Activated CD8-positive, alpha-beta memory T cell treated with anti-CD3 and anti-CD28 coated beads, Interleukin-2, amount 10 ng/mL, durations not matched to agents 7 days and 5 days (primary cell): ENCODE measurements around the gene TMEM184B. TPM values are rescaled to one million over a fixed set of nuclear protein-coding genes. Genes with fewer than 3 reads are reported as not detected.

ENCODE experiments used
- ATAC-seq: fragments of 150-1000 bp; cut with Tn5 transposase; one replicate; pipeline ENCODE4 v1.10.0; 2021; ENCODE audit warnings: moderate library complexity
- CTCF ChIA-PET: fragments of 350-600 bp; sonication (Branson Sonifier 250); formaldehyde crosslinking; loops from one replicate; lab custom pipeline; 2021; ENCODE audit warnings: antibody characterized with exemption; lab: Charles Lee
- DNase-seq: peaks from one replicate; pipeline ENCODE4 v3.0.0-alpha.2; 2020
- H3K27ac Mint-ChIP-seq: one replicate; pipeline ENCODE4 v1.8.0; 2021; ENCODE audit warnings: mild to moderate bottlenecking, mixed read lengths
- H3K27me3 Mint-ChIP-seq: one replicate; pipeline ENCODE4 v1.8.0; 2021; ENCODE audit warnings: mixed read lengths
- H3K36me3 Mint-ChIP-seq: one replicate; pipeline ENCODE4 v1.8.0; 2021; ENCODE audit warnings: mild to moderate bottlenecking, mixed read lengths
- H3K4me1 Mint-ChIP-seq: one replicate; pipeline ENCODE4 v1.8.0; 2021; ENCODE audit warnings: mixed read lengths
- H3K4me3 Mint-ChIP-seq: one replicate; pipeline ENCODE4 v1.8.0; 2021; ENCODE audit warnings: mild to moderate bottlenecking, moderate library complexity, mixed read lengths
- H3K9me3 Mint-ChIP-seq: one replicate; pipeline ENCODE4 v1.8.0; 2022; ENCODE audit warnings: low read depth, mixed read lengths
- total RNA-seq, 2 experiments: library from RNA; stranded (reverse); gene quantifications; one replicate each; pipeline ENCODE4 v1.2.3, GENCODE V29; 2021

Gene TMEM184B
- 10 to 100 TPM; 29.8 to 35.5 TPM for total RNA-seq

DNA sequence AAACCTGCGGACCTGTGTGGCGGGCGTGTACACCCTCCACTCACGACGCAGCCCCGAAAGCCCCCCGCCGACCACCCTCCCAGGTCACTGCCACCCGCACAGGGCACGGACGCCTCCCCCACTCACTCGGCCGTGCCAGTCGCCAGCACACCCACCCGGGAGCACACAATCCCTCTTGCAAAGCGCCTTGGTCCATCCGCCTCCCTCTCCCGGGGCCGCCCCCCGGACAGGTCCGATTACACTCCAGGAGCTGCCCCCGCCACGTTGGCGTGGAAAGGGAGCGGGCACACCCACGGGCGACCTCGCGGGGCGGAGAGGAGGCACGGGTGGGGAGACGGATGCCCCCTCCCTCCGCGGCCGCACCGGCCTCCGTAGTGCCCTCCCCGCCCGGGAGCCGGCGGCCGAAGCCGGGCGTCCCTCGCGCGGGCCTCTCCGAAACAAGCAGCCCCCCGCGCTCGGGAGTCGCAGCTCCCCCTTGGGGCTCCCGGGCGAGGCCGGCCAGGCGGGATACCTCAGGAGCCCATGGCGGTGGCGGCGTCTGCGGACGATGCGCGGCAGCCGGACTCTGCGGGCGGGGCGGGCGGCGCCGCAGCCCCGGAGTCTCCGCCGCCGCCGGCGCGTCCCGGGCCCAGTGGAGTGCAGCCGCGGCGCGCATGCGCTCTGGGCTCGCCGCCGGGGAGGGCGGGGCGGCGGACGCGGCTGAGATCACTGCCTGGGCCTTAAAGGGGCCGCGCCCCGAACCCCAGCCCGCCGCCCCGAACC lies at the start of gene TMEM184B:
Gene TMEM184B (minus strand): TSS at position 638 of the 762 bp plus-strand sequence. CDS start 25,049 bp downstream, outside the sequence.
- CTCF ChIA-PET, result interaction anchor here (1.0 to 1.6 kb wide), 2 partner anchors 26 to 173 kb away, joined by 3 to 6 read pairs; no protein-coding TSS in a partner anchor
- ATAC-seq (peak; percentile 99), DNase-seq (peak; percentile 81)
- peak within 1 kb of the TSS; percentile 86 for H3K27ac Mint-ChIP-seq
- peaks cover 1% of the 10 kb centered on the region for H3K36me3 Mint-ChIP-seq
- no peaks in the 10 kb centered on the region for H3K9me3 Mint-ChIP-seq
- no peaks in the 10 kb centered on the region for H3K27me3 Mint-ChIP-seq
- peaks cover 40% of the 10 kb centered on the region for H3K4me1 Mint-ChIP-seq
- peak within 1 kb of the TSS; percentile 80 for H3K4me3 Mint-ChIP-seq

DNA sequence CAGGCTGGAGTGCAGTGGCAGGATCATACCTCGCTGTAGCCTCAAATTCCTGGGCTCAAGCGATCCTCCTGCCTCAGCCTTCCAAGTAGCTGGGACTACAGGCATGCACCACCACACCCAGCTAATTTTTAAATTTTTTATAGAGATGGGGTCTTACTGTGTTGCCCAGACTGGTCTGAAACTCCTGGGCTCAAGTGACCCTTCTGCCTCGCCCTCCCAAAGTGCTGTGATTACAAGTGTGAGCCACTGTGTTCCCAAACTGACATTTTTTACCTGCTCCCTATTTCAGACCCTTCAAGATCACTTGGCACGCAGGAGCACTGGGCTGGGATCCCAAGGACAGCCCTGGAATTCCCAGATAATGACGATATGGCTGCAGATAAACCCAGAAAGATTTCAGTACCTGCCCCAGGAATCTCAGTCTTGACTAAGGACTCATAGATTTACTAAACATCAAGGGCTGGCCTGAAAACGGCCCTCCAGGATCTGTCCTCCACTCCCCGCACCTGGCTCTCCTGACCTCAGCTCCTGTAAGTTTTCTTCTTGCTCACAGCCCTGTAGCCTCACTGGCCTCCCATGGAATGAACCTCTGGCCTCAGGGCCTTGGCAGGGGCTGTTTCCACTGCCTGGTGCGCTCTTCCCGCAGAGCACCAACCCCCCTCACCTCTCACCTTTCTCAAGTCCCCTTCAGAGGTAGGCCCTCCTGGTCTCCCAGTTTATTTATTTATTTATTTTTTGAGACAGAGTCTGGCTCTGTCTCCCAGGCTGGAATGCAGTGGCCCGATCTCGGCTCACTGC lies 48.0 kb upstream of the TMEM184B start:
- peaks cover 14% of the 10 kb centered on the region for H3K4me1 Mint-ChIP-seq
- H3K9me3 Mint-ChIP-seq, result no peaks in the 10 kb centered on the region
- ATAC-seq (no peak), DNase-seq (no peak)
- H3K27me3 Mint-ChIP-seq, result no peaks in the 10 kb centered on the region
- no peak overlapping the region for H3K27ac Mint-ChIP-seq
- no peaks in the 10 kb centered on the region for H3K36me3 Mint-ChIP-seq
- no peak overlapping the region for H3K4me3 Mint-ChIP-seq
- CTCF ChIA-PET, result interaction anchor here (0.9 kb wide), 1 partner anchor 12 kb away, joined by 4 read pairs; no protein-coding TSS in a partner anchor

DNA sequence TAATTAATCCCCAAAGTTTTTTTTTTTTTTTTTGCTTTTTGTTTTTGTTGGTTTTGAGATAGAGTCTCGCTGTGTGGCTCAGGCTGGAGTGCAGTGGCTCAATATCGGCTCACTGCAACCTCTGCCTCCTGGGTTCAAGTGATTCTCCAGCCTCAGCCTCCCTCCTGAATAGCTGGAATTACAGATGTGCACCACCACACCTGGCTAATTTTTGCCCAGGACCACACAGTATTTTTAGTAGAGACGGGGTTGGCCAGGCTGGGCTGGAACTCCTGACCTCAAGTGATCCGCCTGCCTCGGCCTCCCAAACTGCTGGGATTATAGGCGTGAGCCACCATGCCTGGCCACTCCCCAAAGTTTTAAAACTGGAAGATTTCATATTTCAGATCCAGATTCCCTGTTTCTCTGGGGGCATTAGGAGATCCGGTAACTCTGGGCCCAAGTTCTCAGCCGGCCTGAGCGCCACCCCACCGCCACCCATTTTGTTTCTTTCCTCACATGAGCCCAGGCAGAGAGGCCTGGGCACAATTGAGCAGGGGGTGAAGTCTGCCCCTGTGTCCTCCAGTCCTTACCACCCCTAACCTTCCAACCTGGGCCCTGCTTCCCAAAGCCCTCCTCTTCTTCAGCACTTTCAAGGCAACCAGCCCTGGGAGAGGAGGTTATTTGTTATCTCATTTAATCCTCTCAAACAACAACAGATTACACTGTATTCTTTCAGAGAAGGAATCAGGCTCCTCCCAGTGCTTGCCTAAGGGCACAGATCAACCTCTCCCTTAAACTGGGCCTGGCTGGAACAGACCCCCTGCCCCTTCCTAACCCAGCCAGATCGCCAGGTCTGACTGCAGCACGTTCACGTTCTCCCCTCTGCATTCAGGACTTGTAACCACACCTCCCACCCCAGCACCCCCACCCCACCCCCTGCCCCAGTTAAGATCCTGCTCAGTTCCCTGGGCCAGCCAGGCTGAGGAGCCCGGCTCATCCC lies 46.3 kb upstream of the TMEM184B start:
- H3K27ac Mint-ChIP-seq, result peak overlapping the region; percentile 44
- CTCF ChIA-PET, result interaction anchor here (1.5 kb wide), 1 partner anchor 267 kb away, joined by 8 read pairs; no protein-coding TSS in a partner anchor
- H3K9me3 Mint-ChIP-seq, result no peaks in the 10 kb centered on the region
- peaks cover 31% of the 10 kb centered on the region for H3K4me1 Mint-ChIP-seq
- H3K4me3 Mint-ChIP-seq, result peak overlapping the region; percentile 24
- no peaks in the 10 kb centered on the region for H3K36me3 Mint-ChIP-seq
- ATAC-seq, result no peak
- no peak for DNase-seq
- H3K27me3 Mint-ChIP-seq, result no peaks in the 10 kb centered on the region

GRCh38 chr22:38317995-38318715 lies 45.3 kb upstream of the TMEM184B start:
- no peak for ATAC-seq
- peak overlapping the region; percentile 76 for H3K4me3 Mint-ChIP-seq
- H3K9me3 Mint-ChIP-seq, result no peaks in the 10 kb centered on the region

GRCh38 chr22:38317122-38317994 lies 44.5 kb upstream of the TMEM184B start, which contains the start of gene CSNK1E:
Gene CSNK1E (minus strand): TSS chr22:38317433. CDS start chr22:38314157, 3,276 bp downstream.
- Mint-ChIP-seq H3K36me3 (no peaks in the 10 kb centered on the region), H3K27ac (peak within 1 kb of the TSS; percentile 91), H3K9me3 (no peaks in the 10 kb centered on the region), H3K4me3 (peak within 1 kb of the TSS; percentile 88), H3K27me3 (no peaks in the 10 kb centered on the region), H3K4me1 (peaks cover 46% of the 10 kb centered on the region)
- CTCF ChIA-PET, result interaction anchor here (0.7 to 1.5 kb wide), 3 partner anchors 22 to 265 kb away, joined by 3 to 8 read pairs (median 4); no protein-coding TSS in a partner anchor
- peak; percentile 81 for ATAC-seq
- DNase-seq, result peak; percentile 73

More at GRCh38 chr22:38317995-38318715, 45.3 kb upstream of the TMEM184B start:
- CTCF ChIA-PET, result interaction anchor here (0.7 to 1.5 kb wide), 3 partner anchors 22 to 266 kb away, joined by 3 to 8 read pairs (median 4); no protein-coding TSS in a partner anchor
- no peak for DNase-seq
- Mint-ChIP-seq H3K4me1 (peaks cover 38% of the 10 kb centered on the region), H3K27ac (peak overlapping the region; percentile 79), H3K36me3 (no peaks in the 10 kb centered on the region), H3K27me3 (no peaks in the 10 kb centered on the region)

DNA sequence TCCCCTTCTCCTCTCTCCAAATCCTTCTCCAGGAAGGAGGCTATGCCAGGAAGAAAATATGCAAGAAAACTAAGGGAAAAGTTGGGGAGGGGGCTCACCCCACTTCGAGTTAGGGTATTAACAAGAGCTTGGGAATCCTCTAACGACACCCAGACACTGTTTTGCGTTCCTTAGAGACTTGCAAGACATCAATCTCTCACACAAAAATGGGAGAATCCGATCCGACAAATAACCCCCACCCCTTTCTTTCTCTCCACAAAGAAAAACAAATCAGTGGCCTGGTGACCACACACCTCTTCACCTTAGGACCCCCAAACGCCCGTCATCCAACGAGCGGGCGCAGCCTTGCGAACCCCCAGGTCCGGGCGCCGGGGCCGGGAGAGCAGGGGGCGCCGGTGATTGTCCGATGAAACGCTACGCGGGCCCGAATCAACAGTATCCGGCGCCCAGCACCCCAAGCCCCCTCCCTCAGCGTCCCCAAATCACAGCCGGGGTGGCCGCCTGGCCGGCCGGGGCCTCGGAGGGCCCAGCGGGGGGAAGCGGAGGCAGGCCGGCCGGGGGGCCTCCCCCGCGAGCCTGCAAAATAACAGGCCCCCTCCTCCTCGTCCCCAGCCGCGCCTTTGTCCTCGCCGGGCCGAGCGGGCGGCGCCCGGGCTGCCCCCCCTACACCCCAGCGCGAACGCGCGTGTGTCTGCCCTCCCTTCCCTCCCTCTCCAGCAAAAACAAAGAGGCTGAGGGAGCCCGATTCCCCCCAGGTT lies 43.7 kb upstream of the TMEM184B start:
- CTCF ChIA-PET, result interaction anchor here (1.0 kb wide), 1 partner anchor 202 kb away, joined by 3 read pairs; no protein-coding TSS in a partner anchor
- H3K27me3 Mint-ChIP-seq, result no peaks in the 10 kb centered on the region
- no peaks in the 10 kb centered on the region for H3K36me3 Mint-ChIP-seq

GRCh38 chr22:38315823-38316363 lies 43.1 kb upstream of the TMEM184B start:
- H3K4me3 Mint-ChIP-seq, result peak overlapping the region; percentile 88
- H3K27me3 Mint-ChIP-seq, result no peaks in the 10 kb centered on the region
- no peaks in the 10 kb centered on the region for H3K36me3 Mint-ChIP-seq
- peaks cover 61% of the 10 kb centered on the region for H3K4me1 Mint-ChIP-seq
- CTCF ChIA-PET, result interaction anchor here (0.6 to 1.0 kb wide), 2 partner anchors 201 to 386 kb away, joined by 3 read pairs; no protein-coding TSS in a partner anchor
- no peaks in the 10 kb centered on the region for H3K9me3 Mint-ChIP-seq
- H3K27ac Mint-ChIP-seq, result peak overlapping the region; percentile 91
- DNase-seq, result no peak
- no peak for ATAC-seq

More for the DNA sequence above, 43.7 kb upstream of the TMEM184B start:
- H3K4me1 Mint-ChIP-seq, result peaks cover 54% of the 10 kb centered on the region
- peak; percentile 66 for ATAC-seq
- H3K9me3 Mint-ChIP-seq, result no peaks in the 10 kb centered on the region
- H3K4me3 Mint-ChIP-seq, result peak overlapping the region; percentile 88
- peak overlapping the region; percentile 91 for H3K27ac Mint-ChIP-seq
- peak; percentile 55 for DNase-seq

DNA sequence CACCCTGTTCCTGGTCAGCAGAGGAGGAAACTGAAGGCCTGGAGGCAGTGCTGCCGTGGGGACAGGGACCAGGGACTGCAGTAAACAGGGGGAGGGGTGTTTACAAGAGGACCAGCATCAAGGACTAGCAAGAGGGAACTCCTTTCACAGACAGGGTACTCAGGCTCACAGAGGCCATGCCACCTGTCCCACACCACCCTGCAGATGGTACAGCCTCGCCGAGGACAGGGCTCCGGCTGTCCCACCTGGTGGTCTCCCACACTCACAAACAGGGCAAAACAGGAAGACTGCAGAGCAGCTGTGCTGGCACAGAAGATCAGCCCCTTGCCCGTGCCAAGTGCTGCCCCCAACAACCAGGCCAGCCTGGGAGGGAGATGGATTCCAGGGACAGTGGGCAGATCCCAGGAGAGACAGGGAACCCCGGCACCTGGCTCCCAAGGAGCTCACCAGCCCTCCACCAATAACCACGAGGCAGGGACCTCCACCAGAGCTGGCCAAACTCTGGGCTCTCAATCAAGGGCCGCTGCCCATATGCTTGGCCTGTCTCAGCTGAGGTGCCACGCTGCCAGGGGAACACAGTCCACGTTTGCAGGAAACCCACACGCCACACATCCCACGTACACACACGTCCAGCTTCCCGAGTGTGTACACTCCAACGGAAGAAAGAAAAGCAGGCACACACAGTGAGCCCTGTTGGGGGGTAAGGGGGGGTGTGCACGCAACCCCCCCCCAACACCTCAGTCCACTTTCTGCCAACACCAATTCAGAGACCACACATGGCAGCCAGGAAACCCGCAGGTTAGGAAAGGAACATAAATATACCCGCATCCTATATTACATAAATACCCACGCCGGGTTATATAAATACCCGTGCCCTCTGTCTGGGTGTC lies 42.4 kb upstream of the TMEM184B start:
- CTCF ChIA-PET, result interaction anchor here (0.6 kb wide), 1 partner anchor 385 kb away, joined by 3 read pairs; no protein-coding TSS in a partner anchor
- H3K36me3 Mint-ChIP-seq, result no peaks in the 10 kb centered on the region
- H3K4me1 Mint-ChIP-seq, result peaks cover 65% of the 10 kb centered on the region
- H3K4me3 Mint-ChIP-seq, result peak overlapping the region; percentile 88
- H3K27me3 Mint-ChIP-seq, result no peaks in the 10 kb centered on the region
- no peak for DNase-seq
- H3K9me3 Mint-ChIP-seq, result no peaks in the 10 kb centered on the region
- ATAC-seq, result no peak
- peak overlapping the region; percentile 91 for H3K27ac Mint-ChIP-seq

DNA sequence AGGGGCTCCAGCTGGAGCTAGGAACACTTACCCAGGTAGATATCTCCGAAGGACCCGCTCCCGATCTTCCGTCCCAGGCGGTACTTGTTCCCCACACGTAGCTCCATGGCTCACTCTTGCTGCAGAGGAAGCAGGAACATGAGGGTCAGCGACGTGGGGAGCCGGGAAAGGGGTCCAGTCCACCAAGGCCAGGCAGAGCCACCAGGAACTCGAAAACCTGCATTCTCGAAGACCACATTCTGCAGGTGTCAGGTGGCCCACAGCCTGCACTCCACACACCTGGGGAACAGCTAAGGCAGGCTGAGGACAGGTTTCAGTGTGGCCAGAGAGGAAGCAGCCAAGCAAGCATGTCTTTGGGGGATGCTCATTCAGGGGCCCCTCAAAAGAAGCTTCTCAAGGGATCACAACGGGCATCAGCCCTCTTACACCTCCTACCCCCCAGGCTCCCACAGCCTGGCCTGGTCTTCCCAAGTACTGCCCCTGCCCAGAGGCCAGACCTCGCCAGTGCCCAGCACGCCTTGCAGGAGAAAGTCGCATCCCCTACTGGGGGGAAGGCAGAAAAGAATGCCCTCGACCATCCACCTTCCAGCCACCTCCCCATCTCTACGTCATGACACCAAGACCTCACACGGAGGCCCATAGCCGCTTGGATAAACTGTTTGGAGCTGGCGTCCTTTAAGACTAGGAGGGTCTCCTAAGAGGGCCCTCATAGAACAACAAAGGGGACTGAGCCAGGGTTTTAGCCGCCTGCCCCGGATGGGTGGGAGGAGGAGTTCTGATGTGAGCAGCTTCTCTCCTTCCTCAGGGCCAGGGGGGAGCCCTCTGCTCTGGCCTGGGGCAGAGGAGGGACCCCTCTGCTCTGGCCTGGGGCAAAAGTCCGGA lies 41.5 kb upstream of the TMEM184B start:
- CTCF ChIA-PET, result no interaction called here
- no peaks in the 10 kb centered on the region for H3K27me3 Mint-ChIP-seq
- ATAC-seq, result no peak

More for the DNA sequence above, 41.5 kb upstream of the TMEM184B start:
- Mint-ChIP-seq H3K4me3 (peak overlapping the region; percentile 88), H3K4me1 (peaks cover 66% of the 10 kb centered on the region), H3K27ac (peak overlapping the region; percentile 91), H3K36me3 (no peaks in the 10 kb centered on the region), H3K9me3 (no peaks in the 10 kb centered on the region)
- no peak for DNase-seq
